Inferior parietal cortex (tissue), 1 donor: ENCODE results near the gene DPM3.
"Not testable (repeated sequence)": the region's sequence is repeated elsewhere in the genome, so short reads cannot be mapped to it uniquely, and the experiment has no call there.

ENCODE experiments used
- DNase-seq: peaks from one replicate; pipeline ENCODE4 v3.0.0-alpha.2; 2016; ENCODE audit errors: extremely low spot score

The DPM3 gene

GRCh38 chr1:155175281-155175926 lies 35.1 kb upstream of the DPM3 start:
- peak; percentile 10 for DNase-seq

- DNase-seq = peak; percentile 9
Observed at GRCh38 chr1:155174324-155175280, 34.3 kb upstream of the DPM3 start.

- DNase-seq = no peak
Observed at GRCh38 chr1:155173478-155174323, 33.4 kb upstream of the DPM3 start, which contains the start of gene TRIM46. TSS of gene TRIM46 (plus strand) at chr1:155173849. CDS start at chr1:155173967, 118 bp downstream.

- DNase-seq = peak; percentile 97
Observed at GRCh38 chr1:155172732-155173477, 32.6 kb upstream of the DPM3 start, which contains the start of gene KRTCAP2. TSS of gene KRTCAP2 (minus strand) at chr1:155173304. CDS start at chr1:155173224, 80 bp downstream.

GRCh38 chr1:155171836-155172731 lies 31.8 kb upstream of the DPM3 start:
- no peak for DNase-seq

- no peak for DNase-seq
Observed at GRCh38 chr1:155170806-155171205, 30.5 kb upstream of the DPM3 start.

GRCh38 chr1:155170101-155170785 lies 29.9 kb upstream of the DPM3 start:
- DNase-seq = no peak

- DNase-seq = no peak
Observed at GRCh38 chr1:155169541-155169940, 29.2 kb upstream of the DPM3 start.

- no peak for DNase-seq
Observed at GRCh38 chr1:155168456-155169210, 28.3 kb upstream of the DPM3 start.

GRCh38 chr1:155168105-155168445 lies 27.7 kb upstream of the DPM3 start:
- not testable (repeated sequence) for DNase-seq

- DNase-seq = peak; percentile 95
Observed at GRCh38 chr1:155167166-155168104, 27.1 kb upstream of the DPM3 start.

- DNase-seq = peak; percentile 5
Observed at GRCh38 chr1:155166471-155167165, 26.3 kb upstream of the DPM3 start.

GRCh38 chr1:155166051-155166470 lies 25.7 kb upstream of the DPM3 start:
- DNase-seq = no peak

- DNase-seq = not testable (repeated sequence)
Observed at GRCh38 chr1:155164625-155165024, 24.3 kb upstream of the DPM3 start.

GRCh38 chr1:155163785-155164184 lies 23.5 kb upstream of the DPM3 start:
- DNase-seq = not testable (repeated sequence)

- not testable (repeated sequence) for DNase-seq
Observed at GRCh38 chr1:155162631-155163030, 22.3 kb upstream of the DPM3 start.

- no peak for DNase-seq
Observed at GRCh38 chr1:155160128-155160527, 19.8 kb upstream of the DPM3 start.
